Caco-2 (cell line): ENCODE results near the gene ADGRL3. TPM values are rescaled to one million over a fixed set of nuclear protein-coding genes. Genes with fewer than 3 reads are reported as not detected.
"Not testable (repeated sequence)": the region's sequence is repeated elsewhere in the genome, so short reads cannot be mapped to it uniquely, and the experiment has no call there.

Source experiments
- BruUV-seq: library from RNA; stranded (reverse); fragments of 400-500 nt; replicated peaks from 2 replicates; lab custom pipeline; 2021; lab: Mats Ljungman, UMichigan
- CTCF ChIA-PET: fragments of 300-600 bp; sonication (Branson Sonifier 250); formaldehyde crosslinking; loops from one replicate; lab custom pipeline; 2022; ENCODE audit warnings: antibody characterized with exemption; lab: Charles Lee
- POLR2A ChIA-PET: fragments of 300-600 bp; sonication (Branson Sonifier 250); formaldehyde crosslinking; loops from one replicate; lab custom pipeline; 2022; ENCODE audit warnings: antibody characterized with exemption; lab: Charles Lee
- DNase-seq, 2 experiments: peaks; one replicate each; pipeline versions ENCODE4 v3.0.0 to v3.0.0-alpha.2; 2020 to 2022
- H3K27me3 ChIP-seq: replicated peaks from 2 replicates; pipeline ENCODE4 v1.6.0; 2011; ENCODE audit warnings: low read length; ENCODE audit not compliant: control insufficient read depth, insufficient read depth
- H3K36me3 ChIP-seq: 2 replicates; pipeline ENCODE4 v1.5.1; 2011; ENCODE audit warnings: low read length; ENCODE audit not compliant: control insufficient read depth, insufficient read depth
- H3K4me1 ChIP-seq: fragments of 250-450 bp; sonication (Bioruptor Pico); 2 replicates; pipeline ENCODE4 v1.5.1; 2020; ENCODE audit warnings: mild to moderate bottlenecking
- H3K4me3 ChIP-seq: 2 replicates; pipeline ENCODE4 v1.5.1; 2011; ENCODE audit warnings: low read depth, mild to moderate bottlenecking, control low read depth, low read length
- H3K9me3 ChIP-seq: fragments of 250-450 bp; sonication (Bioruptor Pico); 2 replicates; pipeline ENCODE4 v1.5.1; 2020; ENCODE audit warnings: mild to moderate bottlenecking, moderate library complexity
- H3K27ac Mint-ChIP-seq: one replicate; pipeline ENCODE4 v1.8.0; 2022; ENCODE audit warnings: mixed read lengths; ENCODE audit not compliant: unreplicated experiment
- H3K27me3 Mint-ChIP-seq: one replicate; pipeline ENCODE4 v1.8.0; 2022; ENCODE audit warnings: mixed read lengths; ENCODE audit not compliant: insufficient read depth, unreplicated experiment
- H3K36me3 Mint-ChIP-seq: one replicate; pipeline ENCODE4 v1.8.0; 2022; ENCODE audit warnings: mild to moderate bottlenecking, mixed read lengths; ENCODE audit not compliant: insufficient read depth, unreplicated experiment
- H3K4me1 Mint-ChIP-seq: one replicate; pipeline ENCODE4 v1.8.0; 2022; ENCODE audit warnings: low read depth, mixed read lengths; ENCODE audit not compliant: unreplicated experiment
- H3K4me3 Mint-ChIP-seq: one replicate; pipeline ENCODE4 v1.8.0; 2022; ENCODE audit warnings: mild to moderate bottlenecking, moderate library complexity, mixed read lengths; ENCODE audit not compliant: unreplicated experiment
- H3K9me3 Mint-ChIP-seq: one replicate; pipeline ENCODE4 v1.8.0; 2022; ENCODE audit warnings: mixed read lengths; ENCODE audit not compliant: unreplicated experiment
- CTCF ChIP-seq, 2 experiments: fragments of 200-600 bp in 1 of 2; IDR thresholded peaks; 1 replicate in 1 of 2; 2 replicates in 1 of 2; pipeline versions ENCODE4 v1.5.1 to v1.8.0; 2011 to 2022; ENCODE audit warnings: antibody characterized with exemption in 1 of 2, control low read depth in 1 of 2, inconsistent platforms in 1 of 2, low read depth in 1 of 2, low read length in 1 of 2, mild to moderate bottlenecking in 1 of 2, moderate library complexity in 1 of 2; ENCODE audit not compliant: insufficient read depth in 1 of 2, severe bottlenecking in 1 of 2, unreplicated experiment in 1 of 2
- intact Hi-C: fragments of 100-400 bp; cut with micrococcal nuclease; formaldehyde crosslinking; loops from one replicate; pipeline ENCODE4 v1.10.0; 2022; ENCODE audit not compliant: unreplicated experiment
- total RNA-seq: library from RNA; stranded (reverse); gene quantifications from 2 replicates; pipeline ENCODE4 v1.2.3, GENCODE V29; 2022

The ADGRL3 gene
- total RNA-seq, 1 experiment from 2014 or later: 1.5 TPM

GRCh38 chr4:61838072-61838471 is 637.9 kb downstream of the ADGRL3 start:
- CTCF ChIA-PET: no interaction called here
- intact Hi-C loops: no loop called here
- H3K27ac Mint-ChIP-seq: no peak overlapping the region
- no TSS peak for BruUV-seq
- POLR2A ChIA-PET: no interaction called here
- no peak overlapping the region for H3K4me3 ChIP-seq
- H3K4me3 Mint-ChIP-seq: no peak overlapping the region
- H3K4me1 ChIP-seq: no peaks in the 10 kb centered on the region
- no peak for DNase-seq
- H3K27me3 Mint-ChIP-seq: no peaks in the 10 kb centered on the region
- H3K9me3 Mint-ChIP-seq: no peaks in the 10 kb centered on the region
- TF ChIP-seq CTCF (IDR thresholded peaks at IDR 0.05; ENCODE audit: insufficient read depth in 1 of 2, low read depth in 1 of 2, low read length in 1 of 2, severe bottlenecking in 1 of 2, unreplicated experiment in 1 of 2): no peak
- no peaks in the 10 kb centered on the region for H3K4me1 Mint-ChIP-seq
- H3K36me3 Mint-ChIP-seq: no peaks in the 10 kb centered on the region
- no peaks in the 10 kb centered on the region for H3K27me3 ChIP-seq
- H3K9me3 ChIP-seq: no peaks in the 10 kb centered on the region
- H3K36me3 ChIP-seq: no peaks in the 10 kb centered on the region

- Histone ChIP-seq H3K4me3 (no peak overlapping the region), H3K27me3 (no peaks in the 10 kb centered on the region), H3K36me3 (no peaks in the 10 kb centered on the region), H3K4me1 (no peaks in the 10 kb centered on the region), H3K9me3 (no peaks in the 10 kb centered on the region)
- no TSS peak for BruUV-seq
- no peak for DNase-seq
- no peak overlapping the region for H3K27ac Mint-ChIP-seq
- CTCF ChIA-PET: no interaction called here
- H3K4me3 Mint-ChIP-seq: no peak overlapping the region
- H3K9me3 Mint-ChIP-seq: no peaks in the 10 kb centered on the region
- TF ChIP-seq CTCF (IDR thresholded peaks at IDR 0.05; ENCODE audit: insufficient read depth in 1 of 2, low read depth in 1 of 2, low read length in 1 of 2, severe bottlenecking in 1 of 2, unreplicated experiment in 1 of 2): no peak
- no peaks in the 10 kb centered on the region for H3K4me1 Mint-ChIP-seq
- H3K36me3 Mint-ChIP-seq: no peaks in the 10 kb centered on the region
- no peaks in the 10 kb centered on the region for H3K27me3 Mint-ChIP-seq
- intact Hi-C loops: no loop called here
- POLR2A ChIA-PET: no interaction called here
These were observed 641.6 kb downstream of the ADGRL3 start for GRCh38 chr4:61841714-61842113.

DNA sequence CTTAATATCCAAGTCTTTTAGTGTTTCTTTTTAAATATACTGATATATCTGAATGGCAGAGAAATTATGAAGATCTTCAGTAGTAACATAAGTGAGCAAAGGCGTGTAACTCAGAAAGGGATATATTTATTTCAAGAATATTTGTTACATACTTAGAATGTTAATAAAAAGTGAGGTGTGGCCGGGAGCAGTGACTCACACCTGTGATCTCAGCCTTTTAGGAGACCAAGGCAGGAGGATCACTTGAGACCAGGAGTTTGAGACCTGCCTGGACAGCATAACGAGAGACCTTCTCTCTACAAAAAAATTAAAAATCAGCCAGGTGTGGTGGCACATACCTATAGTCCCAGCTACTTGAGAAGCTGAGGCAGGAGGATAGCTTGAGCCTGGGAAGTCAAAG is 651.0 kb downstream of the ADGRL3 start:
- DNase-seq: no peak
- Mint-ChIP-seq H3K9me3 (no peaks in the 10 kb centered on the region), H3K4me1 (no peaks in the 10 kb centered on the region), H3K4me3 (no peak overlapping the region), H3K27me3 (no peaks in the 10 kb centered on the region), H3K36me3 (no peaks in the 10 kb centered on the region), H3K27ac (no peak overlapping the region)
- Histone ChIP-seq H3K4me1 (no peaks in the 10 kb centered on the region), H3K27me3 (no peaks in the 10 kb centered on the region), H3K9me3 (no peaks in the 10 kb centered on the region), H3K4me3 (no peak overlapping the region), H3K36me3 (no peaks in the 10 kb centered on the region)
- intact Hi-C loops: no loop called here
- no peak for TF ChIP-seq CTCF (IDR thresholded peaks at IDR 0.05; ENCODE audit: insufficient read depth in 1 of 2, low read depth in 1 of 2, low read length in 1 of 2, severe bottlenecking in 1 of 2, unreplicated experiment in 1 of 2)
- ChIA-PET CTCF (no interaction called here), POLR2A (no interaction called here)
- BruUV-seq: no TSS peak

GRCh38 chr4:61852105-61852504 is 652.0 kb downstream of the ADGRL3 start:
- H3K4me1 ChIP-seq, H3K36me3 Mint-ChIP-seq, intact Hi-C loops, H3K27me3 Mint-ChIP-seq, H3K9me3 ChIP-seq, POLR2A ChIA-PET, CTCF ChIA-PET, H3K9me3 Mint-ChIP-seq, H3K4me3 Mint-ChIP-seq, BruUV-seq, DNase-seq, H3K27me3 ChIP-seq, H3K27ac Mint-ChIP-seq, H3K36me3 ChIP-seq, H3K4me1 Mint-ChIP-seq, H3K4me3 ChIP-seq: not testable (repeated sequence)
